Measurements from ENCODE around the gene C12orf76. TPM values are rescaled to one million over a fixed set of nuclear protein-coding genes. Genes with fewer than 3 reads are reported as not detected.

The C12orf76 gene
- total and polyA plus RNA-seq, 2 donors (not counting 1 experiment from before 2014, with no cell fraction given), result 21.5 to 28.5 TPM

- Histone ChIP-seq H3K4me2 (replicated peaks; ENCODE audit: low read depth, low read length, poor library complexity, severe bottlenecking) (peak overlapping the region; percentile 64), H3K9ac (ENCODE audit: low read length) (no peak overlapping the region), H3K79me2 (ENCODE audit: control insufficient read depth, insufficient read depth, low read length) (peaks cover 61% of the 10 kb centered on the region), H3K36me3 (replicated peaks in 1 of 2; ENCODE audit: control extremely low read depth in 1 of 2, control insufficient read depth in 1 of 2, extremely low read depth in 1 of 2, insufficient read depth in 2 of 2, low read length in 1 of 2) (peaks cover 1 to 16% of the 10 kb centered on the region in 2 experiments), H4K20me1 (ENCODE audit: control insufficient read depth, insufficient read depth, low read length, poor library complexity, severe bottlenecking) (no peaks in the 10 kb centered on the region), H3K27me3 (replicated peaks in 1 of 4; ENCODE audit: control extremely low read depth in 1 of 4, control insufficient read depth in 3 of 4, insufficient read depth in 4 of 4, low read length in 3 of 4) (no peaks in the 10 kb centered on the region), H2AFZ (ENCODE audit: insufficient read depth, low read depth, low read length, poor library complexity, severe bottlenecking) (no peak overlapping the region), H3K27ac (ENCODE audit: low read length in 2 of 2) (no peak overlapping the region), H3K4me3 (ENCODE audit: control extremely low read depth in 1 of 5, extremely low read depth in 1 of 5, insufficient read depth in 1 of 5, low read depth in 2 of 5, low read length in 4 of 5) (no peak overlapping the region), H3K4me1 (ENCODE audit: control insufficient read depth in 2 of 2, insufficient read depth in 2 of 2, low read length in 2 of 2) (peaks cover 23 to 50% of the 10 kb centered on the region in 2 donors), H3K9me3 (ENCODE audit: control extremely low read depth in 1 of 3, control insufficient read depth in 2 of 3, insufficient read depth in 1 of 3, low read length in 2 of 3) (no peaks in the 10 kb centered on the region)
- WGBS (ENCODE audit: insufficient coverage), result 100% methylated on average over 2 of the region's 8 CpGs
- H3K9me3 Mint-ChIP-seq (ENCODE audit: insufficient read depth), result no peaks in the 10 kb centered on the region
- no peak for TF ChIP-seq CTCF (IDR thresholded peaks at IDR 0.05)
- no peak for TF ChIP-seq EZH2 (IDR thresholded peaks at IDR 0.05; ENCODE audit: borderline replicate concordance, insufficient read depth, low read depth, low read length, poor library complexity, severe bottlenecking)
- DNase-seq (no peak), ATAC-seq (ENCODE audit: low read depth) (no peak)
- intact Hi-C loops (cut with micrococcal nuclease), result loop anchor here (10.0 kb wide), 1 partner anchor 162 kb away; the partner anchor contains the start of gene GLTP
- CTCF ChIA-PET, result interaction anchor here (0.6 to 1.5 kb wide), 3 partner anchors 11 to 208 kb away, joined by 3 to 5 read pairs (median 3); no protein-coding TSS in a partner anchor
- H3K27ac Mint-ChIP-seq, result no peak overlapping the region
- H3K27me3 Mint-ChIP-seq, result no peaks in the 10 kb centered on the region
- peak overlapping the region; percentile 91 for H3K4me3 Mint-ChIP-seq
- H3K4me1 Mint-ChIP-seq, result peaks cover 54% of the 10 kb centered on the region
- POLR2A ChIA-PET, result interaction anchor here (0.6 kb wide), 1 partner anchor 170 kb away, joined by 6 read pairs; no protein-coding TSS in a partner anchor
Measured at GRCh38 chr12:110046451-110047187, 1.7 kb downstream of the C12orf76 start.

- no peak overlapping the region for H3K9ac ChIP-seq (ENCODE audit: low read length)
- H3K27me3 ChIP-seq (replicated peaks in 1 of 4; ENCODE audit: control extremely low read depth in 1 of 4, control insufficient read depth in 3 of 4, insufficient read depth in 4 of 4, low read length in 3 of 4), result no peaks in the 10 kb centered on the region
- H3K36me3 ChIP-seq (replicated peaks in 1 of 2; ENCODE audit: control extremely low read depth in 1 of 2, control insufficient read depth in 1 of 2, extremely low read depth in 1 of 2, insufficient read depth in 2 of 2, low read length in 1 of 2), result peaks cover 6 to 49% of the 10 kb centered on the region in 2 experiments
- H3K9me3 Mint-ChIP-seq (ENCODE audit: insufficient read depth), result no peaks in the 10 kb centered on the region
- no peak for ATAC-seq (ENCODE audit: low read depth)
- H3K27ac ChIP-seq (ENCODE audit: low read length in 2 of 2), result peak overlapping the region in 1 of 2 donors; percentile 11
- no peaks in the 10 kb centered on the region for H4K20me1 ChIP-seq (ENCODE audit: control insufficient read depth, insufficient read depth, low read length, poor library complexity, severe bottlenecking)
- peaks cover 49% of the 10 kb centered on the region for H3K79me2 ChIP-seq (ENCODE audit: control insufficient read depth, insufficient read depth, low read length)
- no peak overlapping the region for H3K4me2 ChIP-seq (replicated peaks; ENCODE audit: low read depth, low read length, poor library complexity, severe bottlenecking)
- H3K4me3 Mint-ChIP-seq, result no peak overlapping the region
- intact Hi-C loops (cut with micrococcal nuclease), result loop anchor here (10.0 kb wide), 1 partner anchor 157 kb away; the partner anchor contains the start of gene GLTP
- TF ChIP-seq CTCF (IDR thresholded peaks at IDR 0.05) (no peak), EZH2 (IDR thresholded peaks at IDR 0.05; ENCODE audit: borderline replicate concordance, insufficient read depth, low read depth, low read length, poor library complexity, severe bottlenecking) (no peak)
- H3K4me3 ChIP-seq (ENCODE audit: control extremely low read depth in 1 of 5, extremely low read depth in 1 of 5, insufficient read depth in 1 of 5, low read depth in 2 of 5, low read length in 4 of 5), result no peak overlapping the region
- no peaks in the 10 kb centered on the region for H3K9me3 ChIP-seq (ENCODE audit: control extremely low read depth in 1 of 3, control insufficient read depth in 2 of 3, insufficient read depth in 1 of 3, low read length in 2 of 3)
- H3K4me1 Mint-ChIP-seq, result peaks cover 38% of the 10 kb centered on the region
- peak overlapping the region; percentile 32 for H3K27ac Mint-ChIP-seq
- no peak overlapping the region for H2AFZ ChIP-seq (ENCODE audit: insufficient read depth, low read depth, low read length, poor library complexity, severe bottlenecking)
- H3K27me3 Mint-ChIP-seq, result no peaks in the 10 kb centered on the region
- 100% methylated on average over 3 of the region's 3 CpGs for WGBS (ENCODE audit: insufficient coverage)
- peaks cover 7 to 15% of the 10 kb centered on the region in 2 donors for H3K4me1 ChIP-seq (ENCODE audit: control insufficient read depth in 2 of 2, insufficient read depth in 2 of 2, low read length in 2 of 2)
- no peak for DNase-seq
- ChIA-PET CTCF (interaction anchor here (0.7 to 1.6 kb wide), 5 partner anchors 35 to 389 kb away, joined by 3 to 7 read pairs (median 5); partner anchors contain the start of gene IFT81), POLR2A (no interaction called here)
Measured at GRCh38 chr12:110042264-110042663, 6.1 kb downstream of the C12orf76 start.

All from B cell (primary cell).